GM10248 (cell line): ENCODE results near the gene PRKN.

Experiments
- CTCF ChIA-PET: fragments of 300-600 bp; sonication (Branson Sonifier 250); formaldehyde crosslinking; extraction: SDS; loops from one replicate; lab custom pipeline; 2021; ENCODE audit warnings: antibody characterized with exemption; lab: Yijun Ruan, JAX
- POLR2A ChIA-PET: fragments of 350-650 bp; sonication (Branson Sonifier 250); formaldehyde crosslinking; extraction: SDS; loops from one replicate; lab custom pipeline; 2020; ENCODE audit warnings: antibody characterized with exemption; lab: Yijun Ruan, JAX
- DNase-seq: peaks from one replicate; pipeline ENCODE4 v3.0.0; 2012; ENCODE audit errors: extremely low spot score
- TF ChIP-seq, protein P1 (sequence below): IDR thresholded peaks from 2 replicates; pipeline ENCODE4 v1.5.1; 2012; ENCODE audit warnings: mild to moderate bottlenecking, low read depth; ENCODE audit errors: extremely low read depth, missing control alignments, control extremely low read depth

Gene PRKN

GRCh38 chr6:161624111-161624510 is 1103.5 kb downstream of the PRKN start:
- no peak for DNase-seq
- CTCF ChIA-PET: interaction anchor here (1.1 to 1.2 kb wide), 2 partner anchors 15 to 38 kb away, joined by 3 read pairs; no protein-coding TSS in a partner anchor
- POLR2A ChIA-PET: no interaction called here
- TF ChIP-seq, protein P1, sequence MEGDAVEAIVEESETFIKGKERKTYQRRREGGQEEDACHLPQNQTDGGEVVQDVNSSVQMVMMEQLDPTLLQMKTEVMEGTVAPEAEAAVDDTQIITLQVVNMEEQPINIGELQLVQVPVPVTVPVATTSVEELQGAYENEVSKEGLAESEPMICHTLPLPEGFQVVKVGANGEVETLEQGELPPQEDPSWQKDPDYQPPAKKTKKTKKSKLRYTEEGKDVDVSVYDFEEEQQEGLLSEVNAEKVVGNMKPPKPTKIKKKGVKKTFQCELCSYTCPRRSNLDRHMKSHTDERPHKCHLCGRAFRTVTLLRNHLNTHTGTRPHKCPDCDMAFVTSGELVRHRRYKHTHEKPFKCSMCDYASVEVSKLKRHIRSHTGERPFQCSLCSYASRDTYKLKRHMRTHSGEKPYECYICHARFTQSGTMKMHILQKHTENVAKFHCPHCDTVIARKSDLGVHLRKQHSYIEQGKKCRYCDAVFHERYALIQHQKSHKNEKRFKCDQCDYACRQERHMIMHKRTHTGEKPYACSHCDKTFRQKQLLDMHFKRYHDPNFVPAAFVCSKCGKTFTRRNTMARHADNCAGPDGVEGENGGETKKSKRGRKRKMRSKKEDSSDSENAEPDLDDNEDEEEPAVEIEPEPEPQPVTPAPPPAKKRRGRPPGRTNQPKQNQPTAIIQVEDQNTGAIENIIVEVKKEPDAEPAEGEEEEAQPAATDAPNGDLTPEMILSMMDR: no peak

DNA sequence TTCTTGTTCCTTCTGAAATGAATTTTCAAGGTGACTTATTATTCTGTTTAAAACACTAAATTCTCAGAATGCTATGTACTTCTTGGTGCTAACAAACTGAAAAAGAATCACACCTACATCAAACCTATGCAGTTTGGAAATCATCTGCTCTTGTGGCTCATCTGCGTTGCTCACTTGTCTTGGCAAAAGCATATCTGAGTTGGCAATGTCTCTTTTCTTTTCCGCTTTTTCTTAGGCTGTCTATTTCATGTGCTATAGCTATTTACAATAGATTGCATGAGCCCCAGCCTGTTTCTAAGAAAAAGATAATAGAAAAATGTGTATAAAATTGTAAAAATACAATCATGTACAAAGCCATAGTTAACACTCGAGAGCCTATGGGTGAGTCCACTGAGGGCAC is 1104.8 kb downstream of the PRKN start:
- ChIA-PET CTCF (no interaction called here), POLR2A (no interaction called here)
- TF ChIP-seq, protein P1: no peak
- DNase-seq: no peak

DNA sequence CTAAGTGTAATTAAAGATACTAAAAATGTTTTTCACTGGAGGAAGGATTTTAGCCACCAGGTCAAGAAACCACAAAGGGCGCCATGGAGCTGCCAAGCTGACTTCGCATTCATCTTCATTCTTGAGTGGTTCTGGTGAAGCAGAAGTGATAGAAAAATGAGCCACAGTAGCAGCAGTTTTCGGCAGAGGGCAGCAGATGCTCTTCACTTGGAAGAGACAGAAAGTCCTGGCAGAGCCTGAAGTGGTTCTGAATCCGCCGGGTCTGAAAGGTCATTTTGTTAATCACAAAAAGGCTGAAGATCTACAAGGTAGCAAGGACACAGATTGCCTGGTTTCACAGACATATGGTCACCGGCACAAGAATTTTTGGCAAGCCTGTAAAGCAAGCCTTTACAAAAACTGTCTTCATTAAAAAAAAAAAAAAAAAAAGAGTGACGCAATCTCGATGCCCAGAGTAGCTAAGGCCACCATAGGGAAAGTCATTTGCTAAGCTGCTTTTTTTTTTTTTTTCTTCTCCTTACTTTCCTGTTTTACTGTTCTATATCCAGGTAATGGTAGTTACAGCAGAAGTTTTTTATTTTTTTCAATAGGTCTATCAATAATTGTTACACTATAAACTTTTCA is 1108.6 kb downstream of the PRKN start:
- DNase-seq: no peak
- TF ChIP-seq, protein P1: no peak
- CTCF ChIA-PET: interaction anchor here (1.1 to 1.3 kb wide), 2 partner anchors 9 to 13 kb away, joined by 3 to 4 read pairs; no protein-coding TSS in a partner anchor
- POLR2A ChIA-PET: no interaction called here

- TF ChIP-seq, protein P1: no peak
- POLR2A ChIA-PET: no interaction called here
- no peak for DNase-seq
- CTCF ChIA-PET: no interaction called here
Measured at GRCh38 chr6:161613711-161614110, 1113.9 kb downstream of the PRKN start.

GRCh38 chr6:161608771-161609170 is 1118.8 kb downstream of the PRKN start:
- ChIA-PET CTCF (interaction anchor here (1.2 to 1.5 kb wide), 2 partner anchors 10 to 16 kb away, joined by 3 read pairs; no protein-coding TSS in a partner anchor), POLR2A (no interaction called here)
- TF ChIP-seq, protein P1: no peak
- no peak for DNase-seq

- CTCF ChIA-PET: no interaction called here
- TF ChIP-seq, protein P1: no peak
- POLR2A ChIA-PET: no interaction called here
- DNase-seq: no peak
Measured at GRCh38 chr6:161607696-161608297, 1119.8 kb downstream of the PRKN start.
